SK-N-SH treated with all-trans-retinoic acid at 6 μM for 48 hours (cell line): ENCODE results near the gene HDHD2.

Experiments
- ESRRG ChIP-seq: fragments of 250-450 bp; sonication (Bioruptor Pico); IDR thresholded peaks from 2 replicates; pipeline ENCODE4 v1.6.1; 2021; ENCODE audit warnings: mild to moderate bottlenecking
- TCF4 ChIP-seq: fragments of 250-450 bp; sonication (Bioruptor Pico); IDR thresholded peaks from 2 replicates; pipeline ENCODE4 v1.8.0; 2021; ENCODE audit warnings: mild to moderate bottlenecking, moderate library complexity, borderline replicate concordance
- TOX ChIP-seq: fragments of 250-450 bp; sonication (Bioruptor Pico); IDR thresholded peaks from 2 replicates; pipeline ENCODE4 v1.8.0; 2021; ENCODE audit warnings: mild to moderate bottlenecking, moderate library complexity, borderline replicate concordance
- ZFP3 ChIP-seq: fragments of 250-450 bp; sonication (Bioruptor Pico); IDR thresholded peaks from 2 replicates; pipeline ENCODE4 v1.5.0; 2020; ENCODE audit warnings: mild to moderate bottlenecking, moderate library complexity
- TF ChIP-seq, protein P1 (sequence below): fragments of 250-450 bp; sonication (Bioruptor Pico); IDR thresholded peaks from 2 replicates; pipeline ENCODE4 v1.5.1; 2021; ENCODE audit warnings: mild to moderate bottlenecking, moderate library complexity
- TF ChIP-seq, protein P2 (sequence below): fragments of 250-450 bp; sonication (Bioruptor Pico); IDR thresholded peaks from 2 replicates; pipeline ENCODE4 v1.8.0; 2020; ENCODE audit warnings: mild to moderate bottlenecking, moderate library complexity, borderline replicate concordance

DNA sequence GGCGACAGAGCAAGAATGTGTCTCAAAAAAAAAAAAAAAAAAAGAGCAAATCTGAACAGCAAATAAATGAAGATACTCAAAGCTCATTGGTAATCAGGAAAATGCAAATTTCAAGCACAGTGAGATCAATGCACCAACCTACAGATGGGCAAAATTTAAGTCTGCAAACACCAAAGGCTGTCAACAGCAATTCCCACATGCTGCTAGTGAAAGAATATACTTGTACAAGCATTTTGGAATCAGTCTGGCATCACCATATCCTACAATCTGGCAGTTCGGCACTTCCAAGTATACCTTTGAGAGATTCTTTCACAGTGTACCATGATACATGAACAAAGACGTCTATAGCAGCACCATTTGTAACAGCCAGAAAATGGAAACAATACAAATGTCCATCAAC lies 4.1 kb downstream of the HDHD2 start:
- TF ChIP-seq ZFP3 (no peak), ESRRG (CRISPR knock-in tag) (no peak), TCF4 (CRISPR knock-in tag) (no peak), TOX (CRISPR knock-in tag) (no peak)
- TF ChIP-seq, protein P1, sequence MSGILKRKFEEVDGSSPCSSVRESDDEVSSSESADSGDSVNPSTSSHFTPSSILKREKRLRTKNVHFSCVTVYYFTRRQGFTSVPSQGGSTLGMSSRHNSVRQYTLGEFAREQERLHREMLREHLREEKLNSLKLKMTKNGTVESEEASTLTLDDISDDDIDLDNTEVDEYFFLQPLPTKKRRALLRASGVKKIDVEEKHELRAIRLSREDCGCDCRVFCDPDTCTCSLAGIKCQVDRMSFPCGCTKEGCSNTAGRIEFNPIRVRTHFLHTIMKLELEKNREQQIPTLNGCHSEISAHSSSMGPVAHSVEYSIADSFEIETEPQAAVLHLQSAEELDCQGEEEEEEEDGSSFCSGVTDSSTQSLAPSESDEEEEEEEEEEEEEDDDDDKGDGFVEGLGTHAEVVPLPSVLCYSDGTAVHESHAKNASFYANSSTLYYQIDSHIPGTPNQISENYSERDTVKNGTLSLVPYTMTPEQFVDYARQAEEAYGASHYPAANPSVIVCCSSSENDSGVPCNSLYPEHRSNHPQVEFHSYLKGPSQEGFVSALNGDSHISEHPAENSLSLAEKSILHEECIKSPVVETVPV, result no peak
- TF ChIP-seq, protein P2, sequence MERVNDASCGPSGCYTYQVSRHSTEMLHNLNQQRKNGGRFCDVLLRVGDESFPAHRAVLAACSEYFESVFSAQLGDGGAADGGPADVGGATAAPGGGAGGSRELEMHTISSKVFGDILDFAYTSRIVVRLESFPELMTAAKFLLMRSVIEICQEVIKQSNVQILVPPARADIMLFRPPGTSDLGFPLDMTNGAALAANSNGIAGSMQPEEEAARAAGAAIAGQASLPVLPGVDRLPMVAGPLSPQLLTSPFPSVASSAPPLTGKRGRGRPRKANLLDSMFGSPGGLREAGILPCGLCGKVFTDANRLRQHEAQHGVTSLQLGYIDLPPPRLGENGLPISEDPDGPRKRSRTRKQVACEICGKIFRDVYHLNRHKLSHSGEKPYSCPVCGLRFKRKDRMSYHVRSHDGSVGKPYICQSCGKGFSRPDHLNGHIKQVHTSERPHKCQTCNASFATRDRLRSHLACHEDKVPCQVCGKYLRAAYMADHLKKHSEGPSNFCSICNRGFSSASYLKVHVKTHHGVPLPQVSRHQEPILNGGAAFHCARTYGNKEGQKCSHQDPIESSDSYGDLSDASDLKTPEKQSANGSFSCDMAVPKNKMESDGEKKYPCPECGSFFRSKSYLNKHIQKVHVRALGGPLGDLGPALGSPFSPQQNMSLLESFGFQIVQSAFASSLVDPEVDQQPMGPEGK (CRISPR knock-in tag), result no peak
